Thyroid gland (tissue), 4 donors: ENCODE data around the gene KHDRBS1. TPM values are rescaled to one million over a fixed set of nuclear protein-coding genes. Genes with fewer than 3 reads are reported as not detected.
"Not testable (repeated sequence)": the region's sequence is repeated elsewhere in the genome, so short reads cannot be mapped to it uniquely, and the experiment has no call there.

Experiments used
- DNase-seq, 2 donors: peaks; one replicate each; pipeline ENCODE4 v3.0.0-alpha.2; 2019
- H3K27ac ChIP-seq, 3 donors: fragments of 200-600 bp; sonication (generic); 1 replicate in 2 of 3; 2 replicates in 1 of 3; pipeline ENCODE4 v1.5.1; 2016 to 2019; ENCODE audit warnings: mild to moderate bottlenecking in 1 of 3, moderate library complexity in 1 of 3
- H3K27me3 ChIP-seq: fragments of 200-600 bp; sonication (generic); one replicate; pipeline ENCODE4 v1.5.1; 2019
- H3K36me3 ChIP-seq, 2 donors: fragments of 200-600 bp; sonication (generic); one replicate each; pipeline ENCODE4 v1.5.1; 2016 to 2019
- H3K4me1 ChIP-seq, 2 donors: fragments of 200-600 bp; sonication (generic); one replicate each; pipeline ENCODE4 v1.5.1; 2017 to 2019
- H3K4me3 ChIP-seq, 3 donors: fragments of 200-600 bp; sonication (generic); replicated peaks in 1 of 3; 1 replicate in 2 of 3; 2 replicates in 1 of 3; pipeline ENCODE4 v1.5.1; 2016; ENCODE audit warnings: mild to moderate bottlenecking in 1 of 3
- H3K9me3 ChIP-seq: fragments of 200-600 bp; sonication (generic); one replicate; pipeline ENCODE4 v1.5.1; 2017
- POLR2A ChIP-seq, 2 donors: fragments of 450-650 bp; IDR thresholded peaks; one replicate each; pipeline ENCODE4 v1.6.1; 2017; ENCODE audit warnings: antibody characterized with exemption in 2 of 2, mild to moderate bottlenecking in 2 of 2, moderate library complexity in 1 of 2
- WGBS, 2 donors: methylation state at CpG; one replicate each; pipeline ENCODE4 v1.1.5; 2017; 5-methylcytosine and 5-hydroxymethylcytosine counted together
- intact Hi-C: fragments of 100-400 bp; cut with DNase I; formaldehyde crosslinking; loops from one replicate; pipeline ENCODE4 v1.15.1; 2023
- total RNA-seq, 4 donors: library from RNA; depleted of rRNA; stranded (reverse); fragments of >200 nt; gene quantifications; one replicate each; pipeline ENCODE4 v1.2.3, GENCODE V29; 2016
- TF ChIP-seq, protein P1 (sequence below), 6 experiments: fragments of 200-600 bp in 3 of 6; fragments of 450-650 bp in 3 of 6; sonication (generic) in 3 of 6; IDR thresholded peaks; one replicate each; pipeline ENCODE4 v1.5.1; 2016 to 2019; ENCODE audit warnings: antibody characterized with exemption in 6 of 6, mild to moderate bottlenecking in 2 of 6, inconsistent platforms in 1 of 6, moderate library complexity in 1 of 6

KHDRBS1 gene
- total RNA-seq, 4 donors from 2014 or later: 71.9 to 107 (median 82.5) TPM

DNA sequence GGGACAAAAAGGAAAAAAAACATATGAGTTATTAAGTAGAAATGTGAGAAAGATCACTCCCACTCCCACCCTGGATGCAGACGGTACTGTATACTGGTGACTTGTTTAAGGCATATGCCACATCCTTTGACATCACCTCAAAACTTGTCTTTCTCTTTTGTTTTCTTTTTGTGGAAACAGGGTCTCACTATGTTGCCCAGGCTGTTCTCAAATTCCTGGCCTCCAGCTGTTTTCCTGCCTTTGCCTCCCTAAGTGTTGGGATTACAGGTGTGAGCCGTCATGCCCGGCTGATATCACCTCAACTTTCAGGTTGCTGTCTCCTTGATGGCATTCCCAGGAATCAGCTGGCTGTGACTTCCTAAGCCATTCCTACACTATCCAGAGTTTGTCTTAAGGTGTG lies 18.4 kb upstream of the KHDRBS1 start:
- Histone ChIP-seq H3K9me3 (no peaks in the 10 kb centered on the region), H3K4me3 (no peak overlapping the region), H3K27me3 (no peaks in the 10 kb centered on the region), H3K4me1 (peaks cover 16 to 20% of the 10 kb centered on the region in 2 donors), H3K27ac (peak overlapping the region in 1 of 3 donors; percentile 33), H3K36me3 (no peaks in the 10 kb centered on the region)
- peak; percentile 19 to 56 for DNase-seq
- intact Hi-C loops: no loop called here
- TF ChIP-seq POLR2A (IDR thresholded peaks at IDR 0.05): no peak
- TF ChIP-seq, protein P1, sequence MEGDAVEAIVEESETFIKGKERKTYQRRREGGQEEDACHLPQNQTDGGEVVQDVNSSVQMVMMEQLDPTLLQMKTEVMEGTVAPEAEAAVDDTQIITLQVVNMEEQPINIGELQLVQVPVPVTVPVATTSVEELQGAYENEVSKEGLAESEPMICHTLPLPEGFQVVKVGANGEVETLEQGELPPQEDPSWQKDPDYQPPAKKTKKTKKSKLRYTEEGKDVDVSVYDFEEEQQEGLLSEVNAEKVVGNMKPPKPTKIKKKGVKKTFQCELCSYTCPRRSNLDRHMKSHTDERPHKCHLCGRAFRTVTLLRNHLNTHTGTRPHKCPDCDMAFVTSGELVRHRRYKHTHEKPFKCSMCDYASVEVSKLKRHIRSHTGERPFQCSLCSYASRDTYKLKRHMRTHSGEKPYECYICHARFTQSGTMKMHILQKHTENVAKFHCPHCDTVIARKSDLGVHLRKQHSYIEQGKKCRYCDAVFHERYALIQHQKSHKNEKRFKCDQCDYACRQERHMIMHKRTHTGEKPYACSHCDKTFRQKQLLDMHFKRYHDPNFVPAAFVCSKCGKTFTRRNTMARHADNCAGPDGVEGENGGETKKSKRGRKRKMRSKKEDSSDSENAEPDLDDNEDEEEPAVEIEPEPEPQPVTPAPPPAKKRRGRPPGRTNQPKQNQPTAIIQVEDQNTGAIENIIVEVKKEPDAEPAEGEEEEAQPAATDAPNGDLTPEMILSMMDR (IDR thresholded peaks at IDR 0.05): no peak
- 61 to 64% methylated on average over 3 of the region's 3 CpGs for WGBS, 2 donors

DNA sequence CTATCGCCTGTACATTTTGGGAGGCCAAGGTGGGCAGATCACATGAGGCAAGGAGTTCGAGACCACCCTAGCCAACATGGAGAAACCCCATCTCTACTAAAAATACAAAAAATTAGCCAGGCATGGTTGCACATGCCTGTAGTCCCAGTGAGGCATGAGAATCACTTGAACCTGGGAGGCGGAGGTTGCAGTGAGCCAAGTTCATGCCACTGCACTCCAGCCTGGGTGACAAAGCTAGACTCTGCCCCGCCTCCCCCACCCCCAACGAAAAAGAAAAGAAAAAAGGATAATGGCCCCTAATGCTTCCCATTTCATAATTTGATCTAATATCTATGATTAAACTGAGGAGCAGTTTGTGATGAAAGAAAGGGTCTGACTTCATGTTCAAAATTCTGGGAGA lies 17.5 kb upstream of the KHDRBS1 start:
- intact Hi-C loops, H3K9me3 ChIP-seq, H3K4me3 ChIP-seq, H3K27me3 ChIP-seq, H3K36me3 ChIP-seq: not testable (repeated sequence)
- 63 to 64% methylated on average over 5 of the region's 5 CpGs for WGBS, 2 donors
- H3K27ac ChIP-seq: peak overlapping the region; percentile 1 to 48 (median 19)
- peaks cover 13 to 20% of the 10 kb centered on the region in 2 donors for H3K4me1 ChIP-seq
- peak; percentile 57 to 68 for DNase-seq

GRCh38 chr1:32001863-32002262 lies 11.8 kb upstream of the KHDRBS1 start:
- TF ChIP-seq POLR2A (IDR thresholded peaks at IDR 0.05): no peak
- TF ChIP-seq, protein P1 (IDR thresholded peaks at IDR 0.05): no peak
- intact Hi-C loops: no loop called here
- H3K4me3 ChIP-seq: no peak overlapping the region
- H3K27ac ChIP-seq: no peak overlapping the region
- no peaks in the 10 kb centered on the region for H3K36me3 ChIP-seq
- DNase-seq: no peak
- H3K9me3 ChIP-seq: no peaks in the 10 kb centered on the region
- no peaks in the 10 kb centered on the region for H3K4me1 ChIP-seq
- H3K27me3 ChIP-seq: no peaks in the 10 kb centered on the region
- WGBS, 2 donors: 91% methylated on average over 5 of the region's 5 CpGs

GRCh38 chr1:32002285-32002684 lies 11.4 kb upstream of the KHDRBS1 start:
- H3K36me3 ChIP-seq, H3K27ac ChIP-seq, H3K9me3 ChIP-seq, intact Hi-C loops, H3K4me3 ChIP-seq, H3K4me1 ChIP-seq, DNase-seq, H3K27me3 ChIP-seq: not testable (repeated sequence)
- 73 to 86% methylated on average over 4 of the region's 4 CpGs for WGBS, 2 donors

DNA sequence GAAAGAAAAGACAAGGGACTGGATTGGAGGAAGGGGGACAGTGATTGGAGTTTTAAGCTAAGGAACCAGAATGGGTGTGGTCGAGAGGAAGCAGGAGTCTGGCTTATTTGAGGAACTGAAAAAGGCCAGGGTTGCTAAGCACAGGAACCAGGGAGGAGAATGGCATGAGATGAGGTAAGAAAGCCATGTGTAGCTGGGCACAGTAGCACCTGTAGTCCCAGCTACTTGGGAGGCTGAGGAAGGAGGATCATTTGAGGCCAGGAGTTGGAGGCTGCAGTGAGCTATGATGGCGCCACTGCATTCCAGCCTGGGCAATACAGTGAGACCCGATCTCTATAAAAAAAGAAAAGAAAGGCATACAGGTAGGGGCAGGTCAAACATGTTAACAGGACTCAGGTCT lies 8.1 kb upstream of the KHDRBS1 start:
- DNase-seq: no peak
- H3K9me3 ChIP-seq: no peaks in the 10 kb centered on the region
- H3K27ac ChIP-seq: no peak overlapping the region
- TF ChIP-seq, protein P1 (IDR thresholded peaks at IDR 0.05): no peak
- no peak for TF ChIP-seq POLR2A (IDR thresholded peaks at IDR 0.05)
- intact Hi-C loops: loop anchor here (5.0 kb wide), 1 partner anchor 57 kb away; no protein-coding TSS in a partner anchor
- H3K4me1 ChIP-seq: peaks cover 0 to 5% of the 10 kb centered on the region in 2 donors
- no peaks in the 10 kb centered on the region for H3K27me3 ChIP-seq
- H3K36me3 ChIP-seq: no peaks in the 10 kb centered on the region
- WGBS, 2 donors: 88 to 93% methylated on average over 3 of the region's 3 CpGs
- H3K4me3 ChIP-seq: no peak overlapping the region

GRCh38 chr1:32007591-32007940 lies 6.1 kb upstream of the KHDRBS1 start:
- H3K9me3 ChIP-seq: no peaks in the 10 kb centered on the region
- no peaks in the 10 kb centered on the region for H3K36me3 ChIP-seq
- TF ChIP-seq POLR2A (IDR thresholded peaks at IDR 0.05): no peak
- TF ChIP-seq, protein P1 (IDR thresholded peaks at IDR 0.05): no peak
- H3K4me3 ChIP-seq: no peak overlapping the region
- no peak overlapping the region for H3K27ac ChIP-seq
- no peaks in the 10 kb centered on the region for H3K27me3 ChIP-seq
- peaks cover 0 to 5% of the 10 kb centered on the region in 2 donors for H3K4me1 ChIP-seq
- intact Hi-C loops: loop anchor here (5.0 kb wide), 1 partner anchor 55 kb away; no protein-coding TSS in a partner anchor
- WGBS, 2 donors: 94 to 100% methylated on average over 1 of the region's 1 CpG
- DNase-seq: no peak
